AG04449 (cell line): ENCODE results near the gene ELOB.
A peak's percentile ranks its signal among the peaks of the same experiment; 100 is the strongest.
"Not testable (repeated sequence)": the region's sequence is repeated elsewhere in the genome, so short reads cannot be mapped to it uniquely, and the experiment has no call there.

Source experiments
- CTCF ChIA-PET: fragments of 350-600 bp; formaldehyde crosslinking; extraction: SDS; loops from one replicate; lab custom pipeline; 2021; ENCODE audit warnings: antibody characterized with exemption; lab: Yijun Ruan, JAX
- POLR2A ChIA-PET: fragments of 400-600, 350-600 bp; formaldehyde crosslinking; extraction: SDS; loops from one replicate; lab custom pipeline; 2020; ENCODE audit warnings: antibody characterized with exemption, inconsistent platforms; lab: Yijun Ruan, JAX
- DNase-seq: peaks from one replicate; pipeline ENCODE4 v3.0.0-alpha.2; 2010; ENCODE audit warnings: low read depth, low spot score
- H3K4me3 ChIP-seq: 2 replicates; pipeline ENCODE4 v1.5.1; 2011; ENCODE audit warnings: low read depth, mild to moderate bottlenecking, control low read depth, low read length
- CTCF ChIP-seq: IDR thresholded peaks from one replicate; pipeline ENCODE4 v1.5.1; 2011; ENCODE audit warnings: mild to moderate bottlenecking, moderate library complexity, low read length, control low read depth, inconsistent platforms; ENCODE audit not compliant: insufficient read depth; ENCODE audit errors: missing control alignments

The ELOB gene

GRCh38 chr16:2724816-2725348, 52.2 kb downstream of the ELOB start:
- CTCF ChIA-PET = interaction anchor here (1.0 kb wide), 1 partner anchor 14 kb away, joined by 3 read pairs; no protein-coding TSS in a partner anchor
- POLR2A ChIA-PET = no interaction called here
- TF ChIP-seq CTCF = no peak

GRCh38 chr16:2724088-2724676, 52.9 kb downstream of the ELOB start:
- H3K4me3 ChIP-seq = no peak overlapping the region
- no peak for TF ChIP-seq CTCF
- POLR2A ChIA-PET = no interaction called here
- CTCF ChIA-PET = interaction anchor here (1.0 kb wide), 1 partner anchor 15 kb away, joined by 3 read pairs; no protein-coding TSS in a partner anchor
- DNase-seq = no peak

More at GRCh38 chr16:2724816-2725348, 52.2 kb downstream of the ELOB start:
- H3K4me3 ChIP-seq = no peak overlapping the region
- DNase-seq = no peak

DNA sequence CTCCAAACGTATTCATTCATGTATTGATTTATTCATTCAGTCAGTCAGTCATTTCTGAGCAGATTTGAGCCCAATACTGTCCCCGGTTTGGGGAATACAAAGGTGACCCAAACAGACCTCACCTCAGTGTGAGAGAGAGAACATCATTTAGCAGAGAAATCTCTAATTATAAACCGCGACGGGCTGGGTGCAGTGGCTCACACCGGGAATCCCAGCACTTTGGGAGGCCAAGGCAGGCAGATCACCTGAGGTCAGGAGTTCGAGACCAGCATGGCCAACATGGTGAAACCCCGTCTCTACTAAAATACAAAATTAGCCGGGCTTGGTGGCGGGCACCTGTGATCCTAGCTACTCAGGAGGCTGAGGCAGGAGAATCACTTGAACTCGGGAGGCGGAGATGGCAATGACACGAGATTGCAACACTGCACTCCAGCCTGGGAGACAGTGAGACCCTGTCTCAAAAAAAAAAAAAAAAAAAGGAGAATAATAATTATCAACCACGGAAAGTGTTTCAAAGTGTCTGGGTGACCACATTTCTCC, 55.4 kb downstream of the ELOB start:
- CTCF ChIA-PET = interaction anchor here (0.9 to 1.4 kb wide), 3 partner anchors 13 to 100 kb away, joined by 3 read pairs; no protein-coding TSS in a partner anchor
- peak overlapping the region; percentile 64 for H3K4me3 ChIP-seq
- DNase-seq, POLR2A ChIA-PET: not testable (repeated sequence)
